HCT116 (cell line): ENCODE measurements around the gene PXMP2. TPM values are rescaled to one million over a fixed set of nuclear protein-coding genes. Genes with fewer than 3 reads are reported as not detected.

Experiments used
- ATAC-seq: fragments of 200-7000 bp; cut with Tn5 transposase; 2 replicates; pipeline ENCODE4 v1.9.1; 2020; ENCODE audit warnings: mild to moderate bottlenecking, moderate library complexity
- BruUV-seq: library from RNA; stranded (reverse); fragments of 400-500 nt; replicated peaks from 2 replicates; lab custom pipeline; 2021; lab: Mats Ljungman, UMichigan
- CTCF ChIA-PET: fragments of 300-600 bp; sonication (Branson Sonifier 250); formaldehyde crosslinking; loops from one replicate; lab custom pipeline; 2021; ENCODE audit warnings: antibody characterized with exemption; lab: Charles Lee
- POLR2A ChIA-PET: fragments of 300-600, 350-600 bp; sonication (Branson Sonifier 250); formaldehyde crosslinking; loops from one replicate; lab custom pipeline; 2021; ENCODE audit warnings: antibody characterized with exemption; lab: Charles Lee
- RAD21 ChIA-PET, 2 experiments: fragments of 300-600 bp; sonication (Branson Sonifier 250); formaldehyde crosslinking; loops; one replicate each; lab custom pipeline; 2023; ENCODE audit warnings: low total read pairs in 2 of 2; ENCODE audit not compliant: uncharacterized antibody in 2 of 2, unreplicated experiment in 2 of 2, low non-redundant PET in 1 of 2; lab: Charles Lee
- DNase-seq: peaks from one replicate; pipeline ENCODE4 v3.0.0-alpha.2; 2010; ENCODE audit warnings: low read depth, low spot score
- H2AFZ ChIP-seq: fragments of 200-600 bp; shearing (Covaris generic), sonication (generic); 2 replicates; pipeline ENCODE4 v1.6.1; 2017; ENCODE audit warnings: low read depth, mixed run types, mixed read lengths, antibody characterized with exemption, low read length; ENCODE audit not compliant: poor library complexity, severe bottlenecking
- H3K27ac ChIP-seq: 2 replicates; pipeline ENCODE4 v1.5.1; 2012; ENCODE audit warnings: low read depth, low read length
- H3K27me3 ChIP-seq: fragments of 200-600 bp; sonication (generic); 2 replicates; pipeline ENCODE4 v1.6.1; 2016; ENCODE audit warnings: mixed run types, low read length, mixed read lengths; ENCODE audit not compliant: insufficient read depth
- H3K36me3 ChIP-seq, 2 experiments: fragments of 200-500 bp in 1 of 2; fragments of 200-600 bp in 1 of 2; sonication (Bioruptor generic) in 1 of 2; sonication (generic) in 1 of 2; 2 replicates each; pipeline versions ENCODE4 v1.5.1 to v1.6.1; 2014 to 2016; ENCODE audit warnings: low read length in 2 of 2, inconsistent platforms in 1 of 2, mixed read lengths in 1 of 2, mixed run types in 1 of 2; ENCODE audit not compliant: insufficient read depth in 2 of 2, control insufficient read depth in 1 of 2
- H3K4me1 ChIP-seq, 2 experiments: fragments of 200-600 bp in 1 of 2; sonication (generic) in 1 of 2; 2 replicates each; pipeline versions ENCODE4 v1.5.1 to v1.6.1; 2012 to 2017; ENCODE audit warnings: low read length in 2 of 2, inconsistent platforms in 1 of 2, mild to moderate bottlenecking in 1 of 2, mixed read lengths in 1 of 2, mixed run types in 1 of 2, moderate library complexity in 1 of 2; ENCODE audit not compliant: insufficient read depth in 2 of 2, control insufficient read depth in 1 of 2
- H3K4me2 ChIP-seq: fragments of 200-600 bp; sonication (generic); 2 replicates; pipeline ENCODE4 v1.6.1; 2017; ENCODE audit warnings: mixed run types, low read length, mixed read lengths
- H3K4me3 ChIP-seq, 2 experiments: fragments of 200-600 bp in 1 of 2; sonication (generic) in 1 of 2; replicated peaks in 1 of 2; 2 replicates each; pipeline ENCODE4 v1.5.1; 2011 to 2016; ENCODE audit warnings: low read length in 2 of 2, control low read depth in 1 of 2, low read depth in 1 of 2, mild to moderate bottlenecking in 1 of 2, mixed read lengths in 1 of 2, mixed run types in 1 of 2
- H3K79me2 ChIP-seq: fragments of 200-600 bp; sonication (generic); 2 replicates; pipeline ENCODE4 v1.6.1; 2017; ENCODE audit warnings: mild to moderate bottlenecking, mixed run types, low read length, moderate library complexity, mixed read lengths; ENCODE audit not compliant: insufficient read depth
- H3K9ac ChIP-seq: fragments of 200-600 bp; sonication (generic); 2 replicates; pipeline ENCODE4 v1.6.1; 2016; ENCODE audit warnings: low read length, mixed read lengths
- H3K9me2 ChIP-seq: fragments of 200-600 bp; sonication (generic), shearing (Covaris generic); 2 replicates; pipeline ENCODE4 v1.6.1; 2017; ENCODE audit warnings: mixed run types, mild to moderate bottlenecking, moderate library complexity; ENCODE audit not compliant: insufficient read depth
- H3K9me3 ChIP-seq, 2 experiments: fragments of 200-500 bp in 1 of 2; fragments of 200-600 bp in 1 of 2; sonication (Bioruptor generic) in 1 of 2; sonication (generic) in 1 of 2; 2 replicates each; pipeline ENCODE4 v1.6.1; 2014 to 2017; ENCODE audit warnings: low read length in 2 of 2, mixed read lengths in 2 of 2, inconsistent platforms in 1 of 2, low read depth in 1 of 2, mild to moderate bottlenecking in 1 of 2, mixed run types in 1 of 2, moderate library complexity in 1 of 2; ENCODE audit not compliant: control insufficient read depth in 1 of 2, insufficient read depth in 1 of 2
- H4K20me1 ChIP-seq: fragments of 200-600 bp; sonication (generic), shearing (Covaris generic); 2 replicates; pipeline ENCODE4 v1.6.1; 2017; ENCODE audit warnings: mixed run types, mild to moderate bottlenecking, moderate library complexity; ENCODE audit not compliant: insufficient read depth
- EGR1 ChIP-seq: IDR thresholded peaks from 2 replicates; pipeline ENCODE4 v1.6.1; 2012; ENCODE audit warnings: low read depth
- EZH2phosphoT487 ChIP-seq: fragments of 200-600 bp; IDR thresholded peaks from 2 replicates; pipeline ENCODE4 v1.6.1; 2018; ENCODE audit warnings: antibody characterized with exemption, borderline replicate concordance
- POLR2AphosphoS5 ChIP-seq: IDR thresholded peaks from 2 replicates; pipeline ENCODE4 v1.6.1; 2011; ENCODE audit warnings: mild to moderate bottlenecking, low read depth, low read length, moderate library complexity
- RAD21 ChIP-seq: IDR thresholded peaks from 2 replicates; pipeline ENCODE4 v1.6.1; 2012; ENCODE audit warnings: low read depth, mild to moderate bottlenecking
- SIN3A ChIP-seq: IDR thresholded peaks from 2 replicates; pipeline ENCODE4 v1.6.1; 2012; ENCODE audit warnings: low read depth
- SP1 ChIP-seq: IDR thresholded peaks from 2 replicates; pipeline ENCODE4 v1.6.1; 2012; ENCODE audit warnings: low read depth
- TCF7L2 ChIP-seq: IDR thresholded peaks from 2 replicates; pipeline ENCODE4 v1.7.0; 2011; ENCODE audit warnings: borderline replicate concordance, inconsistent platforms; ENCODE audit not compliant: insufficient read depth, insufficient read length; ENCODE audit errors: extremely low read depth
- YY1 ChIP-seq: IDR thresholded peaks from 2 replicates; pipeline ENCODE4 v1.6.1; 2011; ENCODE audit warnings: low read length, low read depth, moderate library complexity, mild to moderate bottlenecking; ENCODE audit not compliant: insufficient replicate concordance; ENCODE audit errors: extremely low read depth
- ZFX ChIP-seq: fragments of 450-650 bp; IDR thresholded peaks from 2 replicates; pipeline ENCODE4 v1.6.1; 2017
- ZNF274 ChIP-seq: fragments of 200-500 bp; sonication (Bioruptor generic); IDR thresholded peaks from 2 replicates; pipeline ENCODE4 v1.6.1; 2014; ENCODE audit warnings: mild to moderate bottlenecking, low read depth, low read length, inconsistent platforms
- intact Hi-C: fragments of 100-400 bp; cut with micrococcal nuclease; formaldehyde crosslinking; loops from 2 replicates; pipeline ENCODE4 v1.10.0; 2022
- total RNA-seq: library from RNA; stranded (reverse); gene quantifications from one replicate; pipeline ENCODE4 v1.2.1, GENCODE V29; 2021; ENCODE audit not compliant: unreplicated experiment
- TF ChIP-seq, protein P1 (sequence below): IDR thresholded peaks from 2 replicates; pipeline ENCODE4 v1.6.1; 2012
- TF ChIP-seq, protein P2 (sequence below): IDR thresholded peaks from 2 replicates; pipeline ENCODE4 v1.6.1; 2011; ENCODE audit warnings: mild to moderate bottlenecking, low read length, moderate library complexity; ENCODE audit not compliant: insufficient replicate concordance; ENCODE audit errors: extremely low read depth
- TF ChIP-seq, protein P3 (sequence below): IDR thresholded peaks from 2 replicates; pipeline ENCODE4 v1.6.1; 2012
- TF ChIP-seq, protein P4 (sequence below): IDR thresholded peaks from 2 replicates; pipeline ENCODE4 v1.6.1; 2012; ENCODE audit warnings: low read depth

The PXMP2 gene
- total RNA-seq, 1 experiment from 2014 or later, result 30.9 TPM

DNA sequence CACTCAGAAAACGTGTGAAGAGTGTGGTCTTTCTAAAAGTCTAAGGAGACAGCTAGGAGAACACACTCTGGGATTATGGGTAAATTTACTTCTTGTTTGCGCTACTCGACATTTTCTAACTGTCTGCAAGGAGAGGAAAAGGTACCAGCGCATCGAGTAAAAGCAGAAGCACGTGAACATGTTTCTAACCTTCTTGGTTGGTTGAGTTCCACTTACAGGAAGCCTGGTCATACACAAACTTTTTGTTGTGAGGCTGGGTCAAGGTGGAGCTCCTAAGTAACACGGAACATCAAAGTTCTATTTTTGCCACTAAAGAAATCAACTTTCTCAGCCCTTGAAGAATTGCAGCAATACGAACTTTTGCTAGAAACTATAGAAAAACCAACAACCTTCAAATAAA, 54.2 kb downstream of the PXMP2 start:
- intact Hi-C loops, result no loop called here
- no peak overlapping the region for H3K9ac ChIP-seq
- H3K27me3 ChIP-seq, result no peaks in the 10 kb centered on the region
- H3K9me2 ChIP-seq, result no peaks in the 10 kb centered on the region
- no peak overlapping the region for H3K4me2 ChIP-seq
- H3K4me3 ChIP-seq, result no peak overlapping the region
- H3K9me3 ChIP-seq, result no peaks in the 10 kb centered on the region
- ChIA-PET CTCF (no interaction called here), POLR2A (no interaction called here), RAD21 (no interaction called here)
- no peak overlapping the region for H2AFZ ChIP-seq
- no peak for TF ChIP-seq RAD21
- TF ChIP-seq, protein P1, sequence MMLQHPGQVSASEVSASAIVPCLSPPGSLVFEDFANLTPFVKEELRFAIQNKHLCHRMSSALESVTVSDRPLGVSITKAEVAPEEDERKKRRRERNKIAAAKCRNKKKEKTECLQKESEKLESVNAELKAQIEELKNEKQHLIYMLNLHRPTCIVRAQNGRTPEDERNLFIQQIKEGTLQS, result no peak
- TF ChIP-seq, protein P2, sequence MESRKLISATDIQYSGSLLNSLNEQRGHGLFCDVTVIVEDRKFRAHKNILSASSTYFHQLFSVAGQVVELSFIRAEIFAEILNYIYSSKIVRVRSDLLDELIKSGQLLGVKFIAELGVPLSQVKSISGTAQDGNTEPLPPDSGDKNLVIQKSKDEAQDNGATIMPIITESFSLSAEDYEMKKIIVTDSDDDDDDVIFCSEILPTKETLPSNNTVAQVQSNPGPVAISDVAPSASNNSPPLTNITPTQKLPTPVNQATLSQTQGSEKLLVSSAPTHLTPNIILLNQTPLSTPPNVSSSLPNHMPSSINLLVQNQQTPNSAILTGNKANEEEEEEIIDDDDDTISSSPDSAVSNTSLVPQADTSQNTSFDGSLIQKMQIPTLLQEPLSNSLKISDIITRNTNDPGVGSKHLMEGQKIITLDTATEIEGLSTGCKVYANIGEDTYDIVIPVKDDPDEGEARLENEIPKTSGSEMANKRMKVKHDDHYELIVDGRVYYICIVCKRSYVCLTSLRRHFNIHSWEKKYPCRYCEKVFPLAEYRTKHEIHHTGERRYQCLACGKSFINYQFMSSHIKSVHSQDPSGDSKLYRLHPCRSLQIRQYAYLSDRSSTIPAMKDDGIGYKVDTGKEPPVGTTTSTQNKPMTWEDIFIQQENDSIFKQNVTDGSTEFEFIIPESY, result no peak
- TF ChIP-seq ZNF274, result no peak
- TF ChIP-seq EZH2phosphoT487, result no peak
- no peak for TF ChIP-seq SP1
- no peak for TF ChIP-seq SIN3A
- TF ChIP-seq EGR1, result no peak
- TF ChIP-seq, protein P3, sequence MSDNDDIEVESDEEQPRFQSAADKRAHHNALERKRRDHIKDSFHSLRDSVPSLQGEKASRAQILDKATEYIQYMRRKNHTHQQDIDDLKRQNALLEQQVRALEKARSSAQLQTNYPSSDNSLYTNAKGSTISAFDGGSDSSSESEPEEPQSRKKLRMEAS, result no peak
- TF ChIP-seq YY1, result no peak
- TF ChIP-seq TCF7L2, result no peak
- no peak for TF ChIP-seq ZFX
- TF ChIP-seq, protein P4, sequence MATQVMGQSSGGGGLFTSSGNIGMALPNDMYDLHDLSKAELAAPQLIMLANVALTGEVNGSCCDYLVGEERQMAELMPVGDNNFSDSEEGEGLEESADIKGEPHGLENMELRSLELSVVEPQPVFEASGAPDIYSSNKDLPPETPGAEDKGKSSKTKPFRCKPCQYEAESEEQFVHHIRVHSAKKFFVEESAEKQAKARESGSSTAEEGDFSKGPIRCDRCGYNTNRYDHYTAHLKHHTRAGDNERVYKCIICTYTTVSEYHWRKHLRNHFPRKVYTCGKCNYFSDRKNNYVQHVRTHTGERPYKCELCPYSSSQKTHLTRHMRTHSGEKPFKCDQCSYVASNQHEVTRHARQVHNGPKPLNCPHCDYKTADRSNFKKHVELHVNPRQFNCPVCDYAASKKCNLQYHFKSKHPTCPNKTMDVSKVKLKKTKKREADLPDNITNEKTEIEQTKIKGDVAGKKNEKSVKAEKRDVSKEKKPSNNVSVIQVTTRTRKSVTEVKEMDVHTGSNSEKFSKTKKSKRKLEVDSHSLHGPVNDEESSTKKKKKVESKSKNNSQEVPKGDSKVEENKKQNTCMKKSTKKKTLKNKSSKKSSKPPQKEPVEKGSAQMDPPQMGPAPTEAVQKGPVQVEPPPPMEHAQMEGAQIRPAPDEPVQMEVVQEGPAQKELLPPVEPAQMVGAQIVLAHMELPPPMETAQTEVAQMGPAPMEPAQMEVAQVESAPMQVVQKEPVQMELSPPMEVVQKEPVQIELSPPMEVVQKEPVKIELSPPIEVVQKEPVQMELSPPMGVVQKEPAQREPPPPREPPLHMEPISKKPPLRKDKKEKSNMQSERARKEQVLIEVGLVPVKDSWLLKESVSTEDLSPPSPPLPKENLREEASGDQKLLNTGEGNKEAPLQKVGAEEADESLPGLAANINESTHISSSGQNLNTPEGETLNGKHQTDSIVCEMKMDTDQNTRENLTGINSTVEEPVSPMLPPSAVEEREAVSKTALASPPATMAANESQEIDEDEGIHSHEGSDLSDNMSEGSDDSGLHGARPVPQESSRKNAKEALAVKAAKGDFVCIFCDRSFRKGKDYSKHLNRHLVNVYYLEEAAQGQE, result no peak
- no peak for TF ChIP-seq POLR2AphosphoS5
- DNase-seq (no peak), ATAC-seq (no peak)
- H3K4me1 ChIP-seq, result no peaks in the 10 kb centered on the region
- BruUV-seq, result no TSS peak
- H3K79me2 ChIP-seq, result peaks cover 45% of the 10 kb centered on the region
- H3K27ac ChIP-seq, result no peak overlapping the region
- H4K20me1 ChIP-seq, result 0 out of 2 replicates have a peak, but pooled peaks cover 7% of the 10 kb centered on the region
- peaks cover 63 to 67% of the 10 kb centered on the region in 2 experiments for H3K36me3 ChIP-seq
